DOHH2 (cell line): ENCODE results near the gene DOCK4.

Experiments used
- H3F3A ChIP-seq: fragments of 200-600 bp; sonication (generic), shearing (Covaris generic); 2 replicates; pipeline ENCODE4 v1.6.0; 2016; ENCODE audit warnings: antibody characterized with exemption, mild to moderate bottlenecking; ENCODE audit not compliant: control insufficient read depth, insufficient read depth
- H3K27ac ChIP-seq: fragments of 200-600 bp; sonication (generic); 2 replicates; pipeline ENCODE4 v1.5.1; 2014; ENCODE audit warnings: low read depth, mild to moderate bottlenecking, low read length, moderate library complexity
- H3K27me3 ChIP-seq: fragments of 200-600 bp; sonication (generic); 2 replicates; pipeline ENCODE4 v1.6.1; 2014; ENCODE audit warnings: mild to moderate bottlenecking, low read length, mixed read lengths; ENCODE audit not compliant: control insufficient read depth
- H3K36me3 ChIP-seq: fragments of 200-600 bp; sonication (generic); 2 replicates; pipeline ENCODE4 v1.6.1; 2014; ENCODE audit warnings: mild to moderate bottlenecking, low read length, moderate library complexity, mixed read lengths; ENCODE audit not compliant: control insufficient read depth
- H3K4me1 ChIP-seq: fragments of 200-600 bp; sonication (generic); 2 replicates; pipeline ENCODE4 v1.6.1; 2014; ENCODE audit warnings: mild to moderate bottlenecking, low read length, mixed read lengths; ENCODE audit not compliant: control insufficient read depth
- H3K4me2 ChIP-seq: fragments of 200-600 bp; sonication (generic); 2 replicates; pipeline ENCODE4 v1.6.0; 2014; ENCODE audit warnings: mild to moderate bottlenecking, low read length, moderate library complexity
- H3K4me3 ChIP-seq: fragments of 200-600 bp; sonication (generic); 2 replicates; pipeline ENCODE4 v1.5.1; 2014; ENCODE audit warnings: mild to moderate bottlenecking, low read length, mixed read lengths
- H3K79me2 ChIP-seq: fragments of 200-600 bp; sonication (generic); 2 replicates; pipeline ENCODE4 v1.6.1; 2014; ENCODE audit warnings: mild to moderate bottlenecking, low read length, mixed read lengths; ENCODE audit not compliant: control insufficient read depth
- H3K9me2 ChIP-seq: fragments of 200-600 bp; sonication (generic); replicated peaks from 2 replicates; pipeline ENCODE4 v1.6.1; 2014; ENCODE audit warnings: mild to moderate bottlenecking, low read length, mixed read lengths; ENCODE audit not compliant: control insufficient read depth
- H3K9me3 ChIP-seq: fragments of 200-600 bp; sonication (generic); 2 replicates; pipeline ENCODE4 v1.6.1; 2014; ENCODE audit warnings: antibody characterized with exemption, low read length, mixed read lengths; ENCODE audit not compliant: control insufficient read depth, insufficient read depth
- H4K20me1 ChIP-seq: fragments of 200-600 bp; sonication (generic); 2 replicates; pipeline ENCODE4 v1.6.0; 2014; ENCODE audit warnings: low read depth, mild to moderate bottlenecking, antibody characterized with exemption, low read length, moderate library complexity; ENCODE audit not compliant: control insufficient read depth, insufficient read depth
- CTCF ChIP-seq: fragments of 200-600 bp; sonication (generic); IDR thresholded peaks from one replicate; pipeline ENCODE4 v1.5.1; 2014; ENCODE audit warnings: antibody characterized with exemption, mild to moderate bottlenecking, low read depth, low read length; ENCODE audit not compliant: poor library complexity, severe bottlenecking
- EZH2phosphoT487 ChIP-seq: fragments of 200-600 bp; sonication (generic); IDR thresholded peaks from 2 replicates; pipeline ENCODE4 v1.6.1; 2017; ENCODE audit warnings: borderline replicate concordance, mild to moderate bottlenecking, antibody characterized with exemption, low read length, moderate library complexity, mixed read lengths

DOCK4 gene

GRCh38 chr7:111982804-111983203, 223.4 kb downstream of the DOCK4 start:
- Histone ChIP-seq H3K4me1 (peaks cover 6% of the 10 kb centered on the region), H3K4me2 (no peak overlapping the region), H3F3A (no peaks in the 10 kb centered on the region), H3K36me3 (no peaks in the 10 kb centered on the region), H3K79me2 (no peaks in the 10 kb centered on the region), H4K20me1 (no peaks in the 10 kb centered on the region), H3K27me3 (no peaks in the 10 kb centered on the region), H3K27ac (no peak overlapping the region), H3K4me3 (no peak overlapping the region), H3K9me2 (no peaks in the 10 kb centered on the region), H3K9me3 (no peaks in the 10 kb centered on the region)
- TF ChIP-seq CTCF (no peak), EZH2phosphoT487 (no peak)

- Histone ChIP-seq H3F3A (no peaks in the 10 kb centered on the region), H3K79me2 (no peaks in the 10 kb centered on the region), H3K4me2 (no peak overlapping the region), H3K27ac (no peak overlapping the region), H3K9me2 (no peaks in the 10 kb centered on the region), H3K4me1 (no peaks in the 10 kb centered on the region; the same call in 1 of the 2 replicates), H3K27me3 (no peaks in the 10 kb centered on the region), H4K20me1 (no peaks in the 10 kb centered on the region), H3K36me3 (no peaks in the 10 kb centered on the region), H3K9me3 (no peaks in the 10 kb centered on the region), H3K4me3 (no peak overlapping the region)
- TF ChIP-seq EZH2phosphoT487 (no peak), CTCF (no peak)
Observed at GRCh38 chr7:111982133-111982532, 224.1 kb downstream of the DOCK4 start.

GRCh38 chr7:111980725-111981124, 225.5 kb downstream of the DOCK4 start:
- Histone ChIP-seq H4K20me1 (no peaks in the 10 kb centered on the region), H3K27me3 (no peaks in the 10 kb centered on the region), H3K4me3 (no peak overlapping the region), H3K27ac (no peak overlapping the region), H3F3A (no peaks in the 10 kb centered on the region), H3K9me2 (no peaks in the 10 kb centered on the region), H3K79me2 (no peaks in the 10 kb centered on the region), H3K4me1 (no peaks in the 10 kb centered on the region), H3K9me3 (no peaks in the 10 kb centered on the region), H3K4me2 (no peak overlapping the region), H3K36me3 (no peaks in the 10 kb centered on the region)
- no peak for TF ChIP-seq CTCF

GRCh38 chr7:111975346-111975745, 230.9 kb downstream of the DOCK4 start:
- Histone ChIP-seq H3F3A (no peaks in the 10 kb centered on the region), H3K4me2 (no peak overlapping the region), H3K9me3 (no peaks in the 10 kb centered on the region), H3K9me2 (no peaks in the 10 kb centered on the region), H3K79me2 (no peaks in the 10 kb centered on the region), H3K4me1 (no peaks in the 10 kb centered on the region), H4K20me1 (no peaks in the 10 kb centered on the region), H3K27me3 (no peaks in the 10 kb centered on the region), H3K36me3 (no peaks in the 10 kb centered on the region), H3K27ac (no peak overlapping the region), H3K4me3 (no peak overlapping the region)
- TF ChIP-seq CTCF (no peak), EZH2phosphoT487 (no peak)
